ENCODE data around the gene ADCY3.

The ADCY3 gene

GRCh38 chr2:24872344-24873115 lies 47.5 kb downstream of the ADCY3 start:
- DNase-seq: no peak

- no peak for DNase-seq
Measured at GRCh38 chr2:24871852-24872333, 48.1 kb downstream of the ADCY3 start.

GRCh38 chr2:24870891-24871705 lies 48.9 kb downstream of the ADCY3 start:
- no peak for DNase-seq

GRCh38 chr2:24870440-24870839 lies 49.6 kb downstream of the ADCY3 start:
- DNase-seq: no peak

GRCh38 chr2:24866946-24867345 lies 53.1 kb downstream of the ADCY3 start:
- DNase-seq: no peak

- DNase-seq: no peak
Measured at GRCh38 chr2:24863641-24864040, 56.4 kb downstream of the ADCY3 start.

GRCh38 chr2:24861500-24861899 lies 58.5 kb downstream of the ADCY3 start:
- DNase-seq: no peak

- DNase-seq: no peak
Measured at GRCh38 chr2:24860631-24861030, 59.4 kb downstream of the ADCY3 start.

GRCh38 chr2:24859968-24860600 lies 60.0 kb downstream of the ADCY3 start:
- DNase-seq: no peak

GRCh38 chr2:24858996-24859395 lies 61.0 kb downstream of the ADCY3 start:
- DNase-seq: no peak

- no peak for DNase-seq
Measured at GRCh38 chr2:24857746-24858145, 62.3 kb downstream of the ADCY3 start.

GRCh38 chr2:24856791-24857211 lies 63.2 kb downstream of the ADCY3 start:
- DNase-seq: no peak

GRCh38 chr2:24855726-24856125 lies 64.3 kb downstream of the ADCY3 start:
- no peak for DNase-seq

- no peak for DNase-seq
Measured at GRCh38 chr2:24855022-24855622, 64.9 kb downstream of the ADCY3 start.

GRCh38 chr2:24853996-24854395 lies 66.0 kb downstream of the ADCY3 start:
- no peak for DNase-seq

- DNase-seq: no peak
Measured at GRCh38 chr2:24853046-24853445, 67.0 kb downstream of the ADCY3 start.

GRCh38 chr2:24852431-24853020 lies 67.5 kb downstream of the ADCY3 start:
- DNase-seq: no peak

GRCh38 chr2:24852026-24852425 lies 68.0 kb downstream of the ADCY3 start:
- DNase-seq: no peak

GRCh38 chr2:24850944-24851343 lies 69.1 kb downstream of the ADCY3 start:
- no peak for DNase-seq

GRCh38 chr2:24845691-24846090 lies 74.3 kb downstream of the ADCY3 start:
- DNase-seq: no peak

GRCh38 chr2:24844023-24844685 lies 75.9 kb downstream of the ADCY3 start:
- no peak for DNase-seq

- DNase-seq: no peak
Measured at GRCh38 chr2:24843330-24843860, 76.6 kb downstream of the ADCY3 start.

All from CD4-positive, alpha-beta T cell treated with Interleukin-10 for 1 hour (primary cell).